HCT116 (cell line): ENCODE data around the gene AKAP9. TPM values are rescaled to one million over a fixed set of nuclear protein-coding genes. Genes with fewer than 3 reads are reported as not detected.
A peak's percentile ranks its signal among the peaks of the same experiment; 100 is the strongest.

Source experiments
- ATAC-seq: fragments of 200-7000 bp; cut with Tn5 transposase; 2 replicates; pipeline ENCODE4 v1.9.1; 2020; ENCODE audit warnings: mild to moderate bottlenecking, moderate library complexity
- BruUV-seq: library from RNA; stranded (reverse); fragments of 400-500 nt; replicated peaks from 2 replicates; lab custom pipeline; 2021; lab: Mats Ljungman, UMichigan
- CTCF ChIA-PET: fragments of 300-600 bp; sonication (Branson Sonifier 250); formaldehyde crosslinking; loops from one replicate; lab custom pipeline; 2021; ENCODE audit warnings: antibody characterized with exemption; lab: Charles Lee
- POLR2A ChIA-PET: fragments of 300-600, 350-600 bp; sonication (Branson Sonifier 250); formaldehyde crosslinking; loops from one replicate; lab custom pipeline; 2021; ENCODE audit warnings: antibody characterized with exemption; lab: Charles Lee
- RAD21 ChIA-PET, 2 experiments: fragments of 300-600 bp; sonication (Branson Sonifier 250); formaldehyde crosslinking; loops; one replicate each; lab custom pipeline; 2023; ENCODE audit warnings: low total read pairs in 2 of 2; ENCODE audit not compliant: uncharacterized antibody in 2 of 2, unreplicated experiment in 2 of 2, low non-redundant PET in 1 of 2; lab: Charles Lee
- DNase-seq: peaks from one replicate; pipeline ENCODE4 v3.0.0-alpha.2; 2010; ENCODE audit warnings: low read depth, low spot score
- H2AFZ ChIP-seq: fragments of 200-600 bp; shearing (Covaris generic), sonication (generic); 2 replicates; pipeline ENCODE4 v1.6.1; 2017; ENCODE audit warnings: low read depth, mixed run types, mixed read lengths, antibody characterized with exemption, low read length; ENCODE audit not compliant: poor library complexity, severe bottlenecking
- H3K27ac ChIP-seq: 2 replicates; pipeline ENCODE4 v1.5.1; 2012; ENCODE audit warnings: low read depth, low read length
- H3K27me3 ChIP-seq: fragments of 200-600 bp; sonication (generic); 2 replicates; pipeline ENCODE4 v1.6.1; 2016; ENCODE audit warnings: mixed run types, low read length, mixed read lengths; ENCODE audit not compliant: insufficient read depth
- H3K36me3 ChIP-seq, 2 experiments: fragments of 200-500 bp in 1 of 2; fragments of 200-600 bp in 1 of 2; sonication (Bioruptor generic) in 1 of 2; sonication (generic) in 1 of 2; 2 replicates each; pipeline versions ENCODE4 v1.5.1 to v1.6.1; 2014 to 2016; ENCODE audit warnings: low read length in 2 of 2, inconsistent platforms in 1 of 2, mixed read lengths in 1 of 2, mixed run types in 1 of 2; ENCODE audit not compliant: insufficient read depth in 2 of 2, control insufficient read depth in 1 of 2
- H3K4me1 ChIP-seq, 2 experiments: fragments of 200-600 bp in 1 of 2; sonication (generic) in 1 of 2; 2 replicates each; pipeline versions ENCODE4 v1.5.1 to v1.6.1; 2012 to 2017; ENCODE audit warnings: low read length in 2 of 2, inconsistent platforms in 1 of 2, mild to moderate bottlenecking in 1 of 2, mixed read lengths in 1 of 2, mixed run types in 1 of 2, moderate library complexity in 1 of 2; ENCODE audit not compliant: insufficient read depth in 2 of 2, control insufficient read depth in 1 of 2
- H3K4me2 ChIP-seq: fragments of 200-600 bp; sonication (generic); 2 replicates; pipeline ENCODE4 v1.6.1; 2017; ENCODE audit warnings: mixed run types, low read length, mixed read lengths
- H3K4me3 ChIP-seq, 2 experiments: fragments of 200-600 bp in 1 of 2; sonication (generic) in 1 of 2; replicated peaks in 1 of 2; 2 replicates each; pipeline ENCODE4 v1.5.1; 2011 to 2016; ENCODE audit warnings: low read length in 2 of 2, control low read depth in 1 of 2, low read depth in 1 of 2, mild to moderate bottlenecking in 1 of 2, mixed read lengths in 1 of 2, mixed run types in 1 of 2
- H3K79me2 ChIP-seq: fragments of 200-600 bp; sonication (generic); 2 replicates; pipeline ENCODE4 v1.6.1; 2017; ENCODE audit warnings: mild to moderate bottlenecking, mixed run types, low read length, moderate library complexity, mixed read lengths; ENCODE audit not compliant: insufficient read depth
- H3K9ac ChIP-seq: fragments of 200-600 bp; sonication (generic); 2 replicates; pipeline ENCODE4 v1.6.1; 2016; ENCODE audit warnings: low read length, mixed read lengths
- H3K9me2 ChIP-seq: fragments of 200-600 bp; sonication (generic), shearing (Covaris generic); 2 replicates; pipeline ENCODE4 v1.6.1; 2017; ENCODE audit warnings: mixed run types, mild to moderate bottlenecking, moderate library complexity; ENCODE audit not compliant: insufficient read depth
- H3K9me3 ChIP-seq, 2 experiments: fragments of 200-500 bp in 1 of 2; fragments of 200-600 bp in 1 of 2; sonication (Bioruptor generic) in 1 of 2; sonication (generic) in 1 of 2; 2 replicates each; pipeline ENCODE4 v1.6.1; 2014 to 2017; ENCODE audit warnings: low read length in 2 of 2, mixed read lengths in 2 of 2, inconsistent platforms in 1 of 2, low read depth in 1 of 2, mild to moderate bottlenecking in 1 of 2, mixed run types in 1 of 2, moderate library complexity in 1 of 2; ENCODE audit not compliant: control insufficient read depth in 1 of 2, insufficient read depth in 1 of 2
- H4K20me1 ChIP-seq: fragments of 200-600 bp; sonication (generic), shearing (Covaris generic); 2 replicates; pipeline ENCODE4 v1.6.1; 2017; ENCODE audit warnings: mixed run types, mild to moderate bottlenecking, moderate library complexity; ENCODE audit not compliant: insufficient read depth
- EZH2phosphoT487 ChIP-seq: fragments of 200-600 bp; IDR thresholded peaks from 2 replicates; pipeline ENCODE4 v1.6.1; 2018; ENCODE audit warnings: antibody characterized with exemption, borderline replicate concordance
- REST ChIP-seq: IDR thresholded peaks from 2 replicates; pipeline ENCODE4 v1.6.1; 2012; ENCODE audit warnings: low read depth
- SRF ChIP-seq: IDR thresholded peaks from 2 replicates; pipeline ENCODE4 v1.6.1; 2012; ENCODE audit warnings: low read depth
- YY1 ChIP-seq: IDR thresholded peaks from 2 replicates; pipeline ENCODE4 v1.6.1; 2011; ENCODE audit warnings: low read length, low read depth, moderate library complexity, mild to moderate bottlenecking; ENCODE audit not compliant: insufficient replicate concordance; ENCODE audit errors: extremely low read depth
- ZBTB33 ChIP-seq: IDR thresholded peaks from 2 replicates; pipeline ENCODE4 v1.6.1; 2011; ENCODE audit warnings: mild to moderate bottlenecking, low read length, moderate library complexity; ENCODE audit not compliant: insufficient replicate concordance; ENCODE audit errors: extremely low read depth
- intact Hi-C: fragments of 100-400 bp; cut with micrococcal nuclease; formaldehyde crosslinking; loops from 2 replicates; pipeline ENCODE4 v1.10.0; 2022
- total RNA-seq: library from RNA; stranded (reverse); gene quantifications from one replicate; pipeline ENCODE4 v1.2.1, GENCODE V29; 2021; ENCODE audit not compliant: unreplicated experiment

Gene AKAP9
- total RNA-seq, 1 experiment from 2014 or later, result 32.6 TPM

- Histone ChIP-seq H3K27me3 (no peaks in the 10 kb centered on the region), H2AFZ (peak overlapping the region; percentile 49), H3K4me2 (no peak overlapping the region), H3K79me2 (no peaks in the 10 kb centered on the region), H3K9me3 (no peaks in the 10 kb centered on the region), H4K20me1 (no peaks in the 10 kb centered on the region), H3K4me3 (no peak overlapping the region), H3K4me1 (peaks cover under 1 to 5% of the 10 kb centered on the region in 2 experiments), H3K9ac (no peak overlapping the region), H3K27ac (no peak overlapping the region)
- CTCF ChIA-PET, result no interaction called here
- intact Hi-C loops, result no loop called here
- RAD21 ChIA-PET, result no interaction called here
- BruUV-seq, result no TSS peak
- ATAC-seq, result no peak
- POLR2A ChIA-PET, result no interaction called here
- TF ChIP-seq EZH2phosphoT487 (no peak), YY1 (no peak), REST (no peak), SRF (no peak), ZBTB33 (no peak)
- TF ChIP-seq, all 23 proteins: peak for 0
- no peaks in the 10 kb centered on the region for H3K36me3 ChIP-seq
- DNase-seq, result no peak
- no peaks in the 10 kb centered on the region for H3K9me2 ChIP-seq
These were observed 42.2 kb upstream of the AKAP9 start for GRCh38 chr7:91898240-91898992.
